Endothelial cell of umbilical vein (primary cell): ENCODE results near the gene HAUS5. TPM values are rescaled to one million over a fixed set of nuclear protein-coding genes. Genes with fewer than 3 reads are reported as not detected.

Experiments used
- BruUV-seq: library from RNA; stranded (reverse); fragments of 400-500 nt; replicated peaks from 2 replicates; lab custom pipeline; 2021; lab: Mats Ljungman, UMichigan
- CTCF ChIA-PET: fragments of 300-600, 350-600 bp; sonication (Branson Sonifier 250); formaldehyde crosslinking; loops from one replicate; lab custom pipeline; 2021; ENCODE audit warnings: antibody characterized with exemption, inconsistent platforms; lab: Charles Lee
- POLR2A ChIA-PET: fragments of 300-600, 350-600 bp; sonication (Branson Sonifier 250); formaldehyde crosslinking; loops from one replicate; lab custom pipeline; 2021; ENCODE audit warnings: antibody characterized with exemption, inconsistent platforms; lab: Charles Lee
- DNase-seq: peaks from one replicate; pipeline ENCODE4 v3.0.0-alpha.2; 2011; ENCODE audit warnings: low read depth, low spot score
- FAIRE-seq: peaks from 2 replicates; lab custom pipeline; 2011; peaks lifted over from hg19 to GRCh38; lab: Jason Lieb, UNC
- H2AFZ ChIP-seq: 2 replicates; pipeline ENCODE4 v1.6.0; 2012; ENCODE audit warnings: low read depth, low read length, control low read depth, inconsistent platforms
- H3K27ac ChIP-seq: 2 replicates; pipeline ENCODE4 v1.5.1; 2011; ENCODE audit warnings: low read depth, mild to moderate bottlenecking, control low read depth, low read length, moderate library complexity; ENCODE audit not compliant: insufficient read depth
- H3K27me3 ChIP-seq, 2 experiments: 2 replicates each; pipeline versions ENCODE4 v1.6.0 to v1.6.1; 2011; ENCODE audit warnings: low read length in 2 of 2, mixed read lengths in 1 of 2; ENCODE audit not compliant: control insufficient read depth in 2 of 2, insufficient read depth in 2 of 2
- H3K36me3 ChIP-seq, 2 experiments: 2 replicates in 1 of 2; 3 replicates in 1 of 2; pipeline ENCODE4 v1.5.1; 2011; ENCODE audit warnings: low read length in 2 of 2, mild to moderate bottlenecking in 1 of 2, moderate library complexity in 1 of 2; ENCODE audit not compliant: control insufficient read depth in 2 of 2, insufficient read depth in 2 of 2; ENCODE audit errors: extremely low read depth in 1 of 2
- H3K4me1 ChIP-seq: 3 replicates; pipeline ENCODE4 v1.5.1; 2011; ENCODE audit warnings: mild to moderate bottlenecking, low read length; ENCODE audit not compliant: control insufficient read depth, insufficient read depth; ENCODE audit errors: extremely low read depth
- H3K4me2 ChIP-seq: 2 replicates; pipeline ENCODE4 v1.6.1; 2011; ENCODE audit warnings: low read length, control low read depth, mixed read lengths; ENCODE audit not compliant: insufficient read depth
- H3K4me3 ChIP-seq, 3 experiments: fragments of 200-600 bp in 1 of 3; sonication (generic), shearing (Covaris generic) in 1 of 3; replicated peaks in 1 of 3; 2 replicates each; pipeline ENCODE4 v1.5.1; 2011 to 2016; ENCODE audit warnings: control low read depth in 3 of 3, low read length in 3 of 3, mild to moderate bottlenecking in 2 of 3, inconsistent platforms in 1 of 3, low read depth in 1 of 3, moderate library complexity in 1 of 3; ENCODE audit not compliant: insufficient read depth in 1 of 3
- H3K79me2 ChIP-seq: 2 replicates; pipeline ENCODE4 v1.6.0; 2012; ENCODE audit warnings: low read length, inconsistent platforms; ENCODE audit not compliant: control insufficient read depth, insufficient read depth
- H3K9ac ChIP-seq: replicated peaks from 2 replicates; pipeline ENCODE3; 2011; ENCODE audit warnings: low read length, control low read depth; ENCODE audit not compliant: insufficient read depth; ENCODE audit errors: extremely low read depth
- H3K9me1 ChIP-seq: replicated peaks from 3 replicates; pipeline ENCODE4 v1.6.0; 2011; ENCODE audit warnings: mild to moderate bottlenecking, low read length; ENCODE audit not compliant: control insufficient read depth, insufficient read depth; ENCODE audit errors: extremely low read depth
- H3K9me3 ChIP-seq: replicated peaks from 2 replicates; pipeline ENCODE4 v1.5.1; 2012; ENCODE audit warnings: low read length, inconsistent platforms; ENCODE audit not compliant: control insufficient read depth, insufficient read depth
- H4K20me1 ChIP-seq: replicated peaks from 2 replicates; pipeline ENCODE3; 2011; ENCODE audit warnings: mild to moderate bottlenecking, low read length; ENCODE audit not compliant: control insufficient read depth, insufficient read depth; ENCODE audit errors: extremely low read depth
- EZH2 ChIP-seq: IDR thresholded peaks from 2 replicates; pipeline ENCODE4 v1.6.1; 2012; ENCODE audit warnings: borderline replicate concordance, low read depth, mild to moderate bottlenecking, moderate library complexity, low read length, inconsistent platforms; ENCODE audit not compliant: severe bottlenecking
- FOS ChIP-seq: IDR thresholded peaks from 2 replicates; pipeline ENCODE4 v1.6.1; 2011; ENCODE audit warnings: mild to moderate bottlenecking, low read length, moderate library complexity, borderline replicate concordance; ENCODE audit not compliant: insufficient read depth
- GATA2 ChIP-seq: IDR thresholded peaks from 2 replicates; pipeline ENCODE4 v1.7.0; 2011; ENCODE audit warnings: low read depth, mild to moderate bottlenecking, moderate library complexity, mixed read lengths, low read length; ENCODE audit not compliant: insufficient read length, insufficient read depth
- JUN ChIP-seq: IDR thresholded peaks from 2 replicates; pipeline ENCODE4 v1.6.1; 2011; ENCODE audit warnings: borderline replicate concordance, low read depth; ENCODE audit not compliant: insufficient read length, insufficient read depth
- MYC ChIP-seq: IDR thresholded peaks from one replicate; pipeline ENCODE4 v1.6.1; 2011; ENCODE audit warnings: mild to moderate bottlenecking, low read depth, low read length
- POLR2A ChIP-seq: IDR thresholded peaks from 2 replicates; pipeline ENCODE4 v1.6.1; 2012; ENCODE audit warnings: low read depth, mild to moderate bottlenecking, control low read depth, low read length
- POLR2AphosphoS5 ChIP-seq: IDR thresholded peaks from 2 replicates; pipeline ENCODE4 v1.6.1; 2012; ENCODE audit warnings: low read depth, mild to moderate bottlenecking, control low read depth, low read length, moderate library complexity; ENCODE audit not compliant: insufficient read depth
- dilution Hi-C: fragments of 300-500 bp; cut with MboI; formaldehyde crosslinking; loops from one replicate; pipeline ENCODE4 v1.15.0; 2019; ENCODE audit warnings: low sequenced_read_pairs; ENCODE audit not compliant: extremely low pct_ligation_motif_present
- intact Hi-C: fragments of 100-400 bp; cut with micrococcal nuclease; formaldehyde crosslinking; loops from one replicate; pipeline ENCODE4 v1.10.0; 2022
- polyA plus RNA-seq, 4 experiments: library from polyadenylated mRNA; depleted of rRNA in 3 of 4; stranded (reverse) in 3 of 4; unstranded in 1 of 4; fragments of >200 nt; gene quantifications; 2 replicates each; pipeline versions ENCODE4 v1.2.1 to v1.2.3, GENCODE V29; 2011 to 2012; ENCODE audit warnings: missing spikeins in 1 of 4
- total RNA-seq: library from RNA; stranded (reverse); gene quantifications from 2 replicates; pipeline ENCODE4 v1.2.3, GENCODE V29; 2021
- TF ChIP-seq, protein P1 (sequence below): IDR thresholded peaks from 2 replicates; pipeline ENCODE4 v1.6.1; 2011; ENCODE audit not compliant: insufficient read depth, insufficient read length
- TF ChIP-seq, protein P2 (sequence below), 2 donors: IDR thresholded peaks; 1 replicate in 1 of 2; 2 replicates in 1 of 2; pipeline ENCODE4 v1.5.1; 2011; ENCODE audit warnings: low read length in 2 of 2, mild to moderate bottlenecking in 2 of 2, moderate library complexity in 2 of 2, control low read depth in 1 of 2, inconsistent platforms in 1 of 2, low read depth in 1 of 2; ENCODE audit not compliant: insufficient read depth in 1 of 2; ENCODE audit errors: extremely low read depth in 1 of 2

The HAUS5 gene
- total and polyA plus RNA-seq, 2 donors (not counting 3 experiments of a cell fraction or from before 2014, with no cell fraction given), result 8.9 to 19.0 TPM

DNA sequence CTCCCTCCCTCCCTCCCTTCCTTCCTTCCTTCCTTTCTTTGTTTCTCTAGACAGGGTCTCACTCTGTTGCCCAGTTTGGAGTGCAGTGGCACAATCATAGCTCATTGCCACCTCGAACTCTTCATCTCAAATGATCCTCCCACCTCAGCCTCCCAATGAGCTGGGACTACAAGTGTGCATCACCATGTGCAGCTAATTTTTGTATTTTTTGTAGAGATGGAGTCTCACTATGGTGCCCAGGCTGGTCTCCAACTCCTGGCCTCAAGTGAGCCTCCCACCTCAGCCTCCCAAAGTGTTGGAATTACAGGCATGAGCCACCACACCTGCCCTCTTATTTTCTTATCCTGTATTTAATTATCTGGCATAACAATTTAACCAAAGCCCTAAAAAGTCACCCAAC, 58.2 kb downstream of the HAUS5 start:
- Histone ChIP-seq H3K27me3 (peaks cover 2 to 6% of the 10 kb centered on the region in 2 experiments), H4K20me1 (no peaks in the 10 kb centered on the region), H3K79me2 (no peaks in the 10 kb centered on the region), H3K27ac (no peak overlapping the region), H3K4me3 (no peak overlapping the region), H2AFZ (no peak overlapping the region), H3K9ac (no peak overlapping the region), H3K4me2 (no peak overlapping the region), H3K9me3 (no peaks in the 10 kb centered on the region), H3K9me1 (no peaks in the 10 kb centered on the region), H3K4me1 (no peaks in the 10 kb centered on the region), H3K36me3 (no peaks in the 10 kb centered on the region)
- ChIA-PET CTCF (no interaction called here), POLR2A (no interaction called here)
- BruUV-seq, result no TSS peak
- DNase-seq, result no peak
- FAIRE-seq, result no peak
- TF ChIP-seq GATA2, result no peak
- TF ChIP-seq, protein P1, sequence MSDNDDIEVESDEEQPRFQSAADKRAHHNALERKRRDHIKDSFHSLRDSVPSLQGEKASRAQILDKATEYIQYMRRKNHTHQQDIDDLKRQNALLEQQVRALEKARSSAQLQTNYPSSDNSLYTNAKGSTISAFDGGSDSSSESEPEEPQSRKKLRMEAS, result no peak
- no peak for TF ChIP-seq FOS
- TF ChIP-seq, protein P2, sequence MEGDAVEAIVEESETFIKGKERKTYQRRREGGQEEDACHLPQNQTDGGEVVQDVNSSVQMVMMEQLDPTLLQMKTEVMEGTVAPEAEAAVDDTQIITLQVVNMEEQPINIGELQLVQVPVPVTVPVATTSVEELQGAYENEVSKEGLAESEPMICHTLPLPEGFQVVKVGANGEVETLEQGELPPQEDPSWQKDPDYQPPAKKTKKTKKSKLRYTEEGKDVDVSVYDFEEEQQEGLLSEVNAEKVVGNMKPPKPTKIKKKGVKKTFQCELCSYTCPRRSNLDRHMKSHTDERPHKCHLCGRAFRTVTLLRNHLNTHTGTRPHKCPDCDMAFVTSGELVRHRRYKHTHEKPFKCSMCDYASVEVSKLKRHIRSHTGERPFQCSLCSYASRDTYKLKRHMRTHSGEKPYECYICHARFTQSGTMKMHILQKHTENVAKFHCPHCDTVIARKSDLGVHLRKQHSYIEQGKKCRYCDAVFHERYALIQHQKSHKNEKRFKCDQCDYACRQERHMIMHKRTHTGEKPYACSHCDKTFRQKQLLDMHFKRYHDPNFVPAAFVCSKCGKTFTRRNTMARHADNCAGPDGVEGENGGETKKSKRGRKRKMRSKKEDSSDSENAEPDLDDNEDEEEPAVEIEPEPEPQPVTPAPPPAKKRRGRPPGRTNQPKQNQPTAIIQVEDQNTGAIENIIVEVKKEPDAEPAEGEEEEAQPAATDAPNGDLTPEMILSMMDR (IDR thresholded peaks at IDR 0.05; ENCODE audit: extremely low read depth in 1 of 2, insufficient read depth in 1 of 2, low read depth in 1 of 2, low read length in 2 of 2), result no peak
- no peak for TF ChIP-seq POLR2AphosphoS5
- TF ChIP-seq EZH2, result no peak
- no peak for TF ChIP-seq JUN
- no peak for TF ChIP-seq MYC
- no peak for TF ChIP-seq POLR2A
- dilution Hi-C loops (no loop called here), intact Hi-C loops (no loop called here)
